H1 (cell line): ENCODE measurements around the gene CCNH. TPM values are rescaled to one million over a fixed set of nuclear protein-coding genes. Genes with fewer than 3 reads are reported as not detected.

ENCODE experiments used
- CTCF ChIA-PET: fragments of 300-600 bp; sonication (Branson Sonifier 250); formaldehyde crosslinking; loops from one replicate; lab custom pipeline; 2021; ENCODE audit not compliant: partially characterized antibody; lab: Charles Lee
- POLR2A ChIA-PET: fragments of 300-600 bp; sonication (Branson Sonifier 250); formaldehyde crosslinking; loops from one replicate; lab custom pipeline; 2021; ENCODE audit warnings: inconsistent platforms; ENCODE audit not compliant: partially characterized antibody; lab: Charles Lee
- DNase-seq, 2 experiments: peaks; one replicate each; pipeline versions ENCODE4 v3.0.0 to v3.0.0-alpha.2; 2010 to 2022; ENCODE audit warnings: low spot score in 2 of 2, low read depth in 1 of 2, mixed read lengths in 1 of 2
- FAIRE-seq: peaks from 2 replicates; lab custom pipeline; 2011; peaks lifted over from hg19 to GRCh38; lab: Jason Lieb, UNC
- H2AFZ ChIP-seq: 2 replicates; pipeline ENCODE4 v1.8.1; 2012; ENCODE audit warnings: low read length, inconsistent platforms
- H2AK5ac ChIP-seq: 2 replicates; pipeline ENCODE4 v1.6.1; 2013; ENCODE audit warnings: low read depth, low read length
- H2BK120ac ChIP-seq: replicated peaks from 2 replicates; pipeline ENCODE3; 2013; ENCODE audit warnings: low read depth, low read length, inconsistent platforms
- H2BK12ac ChIP-seq: 2 replicates; pipeline ENCODE4 v1.6.1; 2013; ENCODE audit warnings: low read depth, low read length
- H2BK15ac ChIP-seq: 2 replicates; pipeline ENCODE4 v1.6.1; 2013; ENCODE audit warnings: low read length
- H2BK20ac ChIP-seq: 2 replicates; pipeline ENCODE4 v1.6.1; 2013; ENCODE audit warnings: low read length
- H2BK5ac ChIP-seq: 2 replicates; pipeline ENCODE4 v1.6.1; 2013; ENCODE audit warnings: low read depth, low read length
- H3K14ac ChIP-seq: 2 replicates; pipeline ENCODE4 v1.6.1; 2013; ENCODE audit warnings: inconsistent platforms; ENCODE audit not compliant: insufficient read length
- H3K18ac ChIP-seq: 2 replicates; pipeline ENCODE4 v1.6.1; 2013; ENCODE audit warnings: low read length; ENCODE audit errors: extremely low read depth
- H3K23ac ChIP-seq: 2 replicates; pipeline ENCODE4 v1.6.1; 2013; ENCODE audit warnings: inconsistent platforms; ENCODE audit not compliant: insufficient read length
- H3K23me2 ChIP-seq: 2 replicates; pipeline ENCODE4 v1.6.1; 2013; ENCODE audit warnings: low read depth, low read length
- H3K27ac ChIP-seq: 2 replicates; pipeline ENCODE4 v1.6.1; 2011; ENCODE audit warnings: low read depth, low read length, inconsistent platforms
- H3K27me3 ChIP-seq, 4 experiments: replicated peaks in 1 of 4; 1 replicate in 1 of 4; 2 replicates in 3 of 4; pipeline versions ENCODE4 v1.6.1 to v1.8.1; 2011 to 2013; ENCODE audit warnings: low read length in 3 of 4, mild to moderate bottlenecking in 3 of 4, inconsistent platforms in 2 of 4, mixed read lengths in 2 of 4, moderate library complexity in 1 of 4; ENCODE audit not compliant: control insufficient read depth in 3 of 4, insufficient read depth in 3 of 4; ENCODE audit errors: extremely low read depth in 1 of 4
- H3K36me3 ChIP-seq, 4 experiments: 2 replicates each; pipeline versions ENCODE4 v1.6.1 to v1.8.1; 2011 to 2013; ENCODE audit warnings: mild to moderate bottlenecking in 4 of 4, low read length in 3 of 4, moderate library complexity in 2 of 4, control low read depth in 1 of 4, inconsistent platforms in 1 of 4; ENCODE audit not compliant: insufficient read depth in 4 of 4, control insufficient read depth in 2 of 4
- H3K4ac ChIP-seq: replicated peaks from 2 replicates; pipeline ENCODE3; 2013; ENCODE audit warnings: low read length, low read depth, mixed read lengths, inconsistent platforms; ENCODE audit not compliant: insufficient read length
- H3K4me1 ChIP-seq, 4 experiments: replicated peaks in 1 of 4; 1 replicate in 1 of 4; 2 replicates in 3 of 4; pipeline versions ENCODE4 v1.6.1 to v1.8.1; 2011 to 2013; ENCODE audit warnings: low read length in 3 of 4, inconsistent platforms in 2 of 4, mixed read lengths in 1 of 4; ENCODE audit not compliant: insufficient read depth in 4 of 4, control insufficient read depth in 3 of 4
- H3K4me2 ChIP-seq, 2 experiments: 2 replicates each; pipeline versions ENCODE4 v1.6.1 to v1.8.1; 2011 to 2013; ENCODE audit warnings: low read depth in 2 of 2, low read length in 2 of 2, control low read depth in 1 of 2, inconsistent platforms in 1 of 2, mild to moderate bottlenecking in 1 of 2; ENCODE audit not compliant: insufficient read depth in 1 of 2
- H3K4me3 ChIP-seq, 4 experiments: fragments of 200-600, 300-600 bp in 1 of 4; sonication (generic), shearing (Covaris generic), sonication (Bioruptor Twin) in 1 of 4; 2 replicates each; pipeline versions ENCODE4 v1.5.1 to v1.8.1; 2011 to 2016; ENCODE audit warnings: low read length in 4 of 4, low read depth in 3 of 4, control low read depth in 2 of 4, inconsistent platforms in 2 of 4, mild to moderate bottlenecking in 2 of 4, mixed read lengths in 1 of 4, moderate library complexity in 1 of 4; ENCODE audit not compliant: insufficient read depth in 2 of 4; ENCODE audit errors: extremely low read depth in 1 of 4
- H3K56ac ChIP-seq: replicated peaks from 2 replicates; pipeline ENCODE3; 2013; ENCODE audit warnings: low read depth, mild to moderate bottlenecking, mixed read lengths, low read length, inconsistent platforms; ENCODE audit not compliant: insufficient read length
- H3K79me1 ChIP-seq: 2 replicates; pipeline ENCODE4 v1.6.1; 2013; ENCODE audit warnings: low read depth, low read length, control low read depth
- H3K79me2 ChIP-seq, 2 experiments: 2 replicates each; pipeline versions ENCODE4 v1.6.1 to v1.8.1; 2012 to 2013; ENCODE audit warnings: low read length in 2 of 2, mild to moderate bottlenecking in 2 of 2, inconsistent platforms in 1 of 2; ENCODE audit not compliant: insufficient read depth in 2 of 2, control insufficient read depth in 1 of 2
- H3K9ac ChIP-seq, 4 experiments: replicated peaks in 1 of 4; 1 replicate in 1 of 4; 2 replicates in 3 of 4; pipeline versions ENCODE4 v1.6.1 to v1.8.1; 2011 to 2013; ENCODE audit warnings: low read depth in 3 of 4, low read length in 3 of 4, control low read depth in 2 of 4, mild to moderate bottlenecking in 2 of 4, moderate library complexity in 2 of 4, inconsistent platforms in 1 of 4; ENCODE audit errors: extremely low read depth in 1 of 4
- H3K9me3 ChIP-seq, 2 experiments: 2 replicates each; pipeline versions ENCODE4 v1.6.1 to v1.8.1; 2012 to 2013; ENCODE audit warnings: mild to moderate bottlenecking in 2 of 2, moderate library complexity in 2 of 2, control low read depth in 1 of 2, inconsistent platforms in 1 of 2, low read depth in 1 of 2, low read length in 1 of 2, mixed read lengths in 1 of 2; ENCODE audit not compliant: insufficient read depth in 2 of 2
- H4K20me1 ChIP-seq, 2 experiments: replicated peaks in 1 of 2; 2 replicates each; pipeline versions ENCODE3 to v1.8.1; 2011 to 2013; ENCODE audit warnings: inconsistent platforms in 2 of 2, low read length in 2 of 2, mild to moderate bottlenecking in 1 of 2; ENCODE audit not compliant: insufficient read depth in 2 of 2, control insufficient read depth in 1 of 2
- H4K5ac ChIP-seq: 2 replicates; pipeline ENCODE4 v1.6.1; 2013; ENCODE audit warnings: low read length, low read depth, mixed read lengths, inconsistent platforms; ENCODE audit not compliant: insufficient read length
- H4K8ac ChIP-seq: 2 replicates; pipeline ENCODE4 v1.8.0; 2013; ENCODE audit warnings: mild to moderate bottlenecking, moderate library complexity, low read length, inconsistent platforms; ENCODE audit not compliant: insufficient read depth; ENCODE audit errors: extremely low read depth
- H4K91ac ChIP-seq: replicated peaks from 2 replicates; pipeline ENCODE3; 2013; ENCODE audit warnings: low read length, mixed read lengths, inconsistent platforms; ENCODE audit not compliant: insufficient read length
- ATF3 ChIP-seq: IDR thresholded peaks from 2 replicates; pipeline ENCODE4 v1.6.1; 2011; ENCODE audit warnings: low read depth, mild to moderate bottlenecking, low read length; ENCODE audit not compliant: insufficient read depth
- BCL11A ChIP-seq, 2 experiments: IDR thresholded peaks; one replicate each; pipeline ENCODE4 v1.6.1; 2011; ENCODE audit warnings: low read depth in 2 of 2, low read length in 2 of 2, mild to moderate bottlenecking in 2 of 2
- CTBP2 ChIP-seq: IDR thresholded peaks from 2 replicates; pipeline ENCODE4 v1.7.0; 2011; ENCODE audit warnings: borderline replicate concordance, mild to moderate bottlenecking, moderate library complexity, mixed read lengths, low read length; ENCODE audit not compliant: insufficient read depth, insufficient read length
- GABPA ChIP-seq: IDR thresholded peaks from 2 replicates; pipeline ENCODE4 v1.6.1; 2011; ENCODE audit warnings: mild to moderate bottlenecking, low read length, moderate library complexity, borderline replicate concordance; ENCODE audit not compliant: insufficient read depth
- HDAC2 ChIP-seq, 2 experiments: fragments of 300-600 bp in 1 of 2; sonication (generic) in 1 of 2; IDR thresholded peaks; 2 replicates each; pipeline ENCODE4 v1.6.1; 2011 to 2012; ENCODE audit warnings: low read depth in 2 of 2, low read length in 2 of 2, mild to moderate bottlenecking in 2 of 2, moderate library complexity in 2 of 2, borderline replicate concordance in 1 of 2, inconsistent platforms in 1 of 2
- KDM4A ChIP-seq: IDR thresholded peaks from one replicate; pipeline ENCODE4 v1.7.1; 2012; ENCODE audit warnings: low read depth, mild to moderate bottlenecking, moderate library complexity, low read length, inconsistent platforms; ENCODE audit not compliant: severe bottlenecking
- KDM5A ChIP-seq: fragments of 200-600 bp; IDR thresholded peaks from 2 replicates; pipeline ENCODE4 v1.7.1; 2012; ENCODE audit warnings: mild to moderate bottlenecking, low read length, inconsistent platforms, mixed read lengths
- RAD21 ChIP-seq, 2 experiments: IDR thresholded peaks in 1 of 2; conservative IDR thresholded peaks in 1 of 2; 2 replicates each; pipeline ENCODE4 v1.6.1; 2011; ENCODE audit warnings: low read depth in 2 of 2, low read length in 2 of 2, improper control_type of control experiment in 1 of 2, inconsistent platforms in 1 of 2, mild to moderate bottlenecking in 1 of 2, moderate library complexity in 1 of 2
- SAP30 ChIP-seq: fragments of 300-600 bp; sonication (generic); IDR thresholded peaks from 2 replicates; pipeline ENCODE4 v1.7.1; 2012; ENCODE audit warnings: low read length, moderate library complexity, mild to moderate bottlenecking, inconsistent platforms; ENCODE audit not compliant: insufficient read depth, insufficient replicate concordance
- SIRT6 ChIP-seq: IDR thresholded peaks from one replicate; pipeline ENCODE4 v1.7.1; 2012; ENCODE audit warnings: low read length, inconsistent platforms
- TAF1 ChIP-seq: IDR thresholded peaks from 2 replicates; pipeline ENCODE4 v1.6.1; 2011; ENCODE audit warnings: mild to moderate bottlenecking, low read depth, low read length
- ZNF274 ChIP-seq: IDR thresholded peaks from 2 replicates; pipeline ENCODE4 v1.7.0; 2012; ENCODE audit warnings: low read length, borderline replicate concordance; ENCODE audit errors: extremely low read depth
- WGBS, 2 experiments: shearing (Covaris generic) in 1 of 2; methylation state at CpG; one replicate each; pipeline versions ENCODE4 v1.1.6 to v1.1.7; 2013 to 2015; ENCODE audit warnings: low lambda C conversion rate in 2 of 2, mixed read lengths in 2 of 2, inconsistent platforms in 1 of 2, low coverage in 1 of 2, missing lambda C conversion rate in 1 of 2; ENCODE audit not compliant: insufficient replicate concordance in 2 of 2, insufficient coverage in 1 of 2, insufficient read length in 1 of 2; ENCODE audit errors: extremely low coverage in 1 of 2, missing lambda C conversion rate in 1 of 2; 5-methylcytosine and 5-hydroxymethylcytosine counted together
- polyA plus RNA-seq, 7 experiments: library from polyadenylated mRNA; depleted of rRNA in 3 of 7; stranded (reverse) in 5 of 7; unstranded in 2 of 7; fragments of >200 nt in 5 of 7; fragments of 200-250 nt in 2 of 7; gene quantifications; 1 replicate in 5 of 7; 2 replicates in 1 of 7; 4 replicates in 1 of 7; pipeline versions ENCODE4 v1.2.1 to v1.2.3, GENCODE V29; 2011 to 2013; ENCODE audit warnings: missing spikeins in 2 of 7, mixed read lengths in 2 of 7
- total RNA-seq: library from RNA; stranded (reverse); fragmentation: NEBNext Ultra II Directional; extraction: Animal tissue kit (Norgen Biotek cat#: 25700); gene quantifications from 2 replicates; pipeline ENCODE4 v1.2.1, GENCODE V29; 2021

The CCNH gene
- total and polyA plus RNA-seq, 2 of the 8 experiments (the other 6 are each of a cell fraction or from before 2014, with no cell fraction given): 38.2 to 41.8 TPM

GRCh38 chr5:87392170-87392569 lies 20.6 kb downstream of the CCNH start:
- Histone ChIP-seq H3K27ac (no peak overlapping the region), H3K36me3 (peaks cover 9 to 93% (median 63%) of the 10 kb centered on the region in 4 experiments), H3K27me3 (peaks cover 0 to 1% (median 0%) of the 10 kb centered on the region in 4 experiments; a peak in 1 of 7 replicates), H4K5ac (no peak overlapping the region), H3K79me1 (no peaks in the 10 kb centered on the region), H4K91ac (no peak overlapping the region), H2BK15ac (no peak overlapping the region), H3K4me3 (no peak overlapping the region), H3K56ac (no peak overlapping the region), H3K14ac (no peak overlapping the region), H2BK5ac (no peak overlapping the region), H3K9me3 (no peaks in the 10 kb centered on the region), H2BK120ac (no peak overlapping the region), H2AFZ (no peak overlapping the region), H2BK12ac (no peak overlapping the region), H3K18ac (no peak overlapping the region), H3K79me2 (no peaks in the 10 kb centered on the region), H3K4me2 (no peak overlapping the region), H4K20me1 (peaks cover 0 to 3% of the 10 kb centered on the region in 2 experiments), H2AK5ac (no peak overlapping the region), H4K8ac (no peak overlapping the region), H3K23ac (no peak overlapping the region), H2BK20ac (no peak overlapping the region), H3K4me1 (no peaks in the 10 kb centered on the region), H3K23me2 (no peaks in the 10 kb centered on the region), H3K4ac (no peak overlapping the region), H3K9ac (no peak overlapping the region)
- POLR2A ChIA-PET: interaction anchor here (0.6 to 1.6 kb wide), 2 partner anchors 11 to 14 kb away, joined by 4 to 5 read pairs; no protein-coding TSS in a partner anchor
- DNase-seq (no peak), FAIRE-seq (no peak)
- CTCF ChIA-PET: interaction anchor here (0.9 kb wide), 1 partner anchor 15 kb away, joined by 3 read pairs; no protein-coding TSS in a partner anchor
- WGBS, 2 experiments: 93% methylated on average over 1 of the region's 1 CpG; no CpG with 5 or more reads in 1 of the 2 experiments
- no peak for TF ChIP-seq CTBP2
- no peak for TF ChIP-seq BCL11A (IDR thresholded peaks at IDR 0.05; ENCODE audit: low read depth in 2 of 2, low read length in 2 of 2)
- no peak for TF ChIP-seq GABPA
- TF ChIP-seq HDAC2 (IDR thresholded peaks at IDR 0.05; ENCODE audit: borderline replicate concordance in 1 of 2, low read depth in 2 of 2, low read length in 2 of 2): no peak
- no peak for TF ChIP-seq ATF3
- no peak for TF ChIP-seq KDM4A
- no peak for TF ChIP-seq ZNF274
- TF ChIP-seq TAF1: no peak
- TF ChIP-seq SAP30: no peak
- no peak for TF ChIP-seq SIRT6
- no peak for TF ChIP-seq RAD21 (IDR thresholded peaks at IDR 0.05 in 1 of 2, conservative IDR thresholded peaks at IDR 0.05 in 1 of 2; ENCODE audit: low read depth in 2 of 2, low read length in 2 of 2)
- no peak for TF ChIP-seq KDM5A
